SK-N-SH treated with all-trans-retinoic acid at 6 μM for 48 hours (cell line): ENCODE data around the gene TET3.

Experiments
- OSR1 ChIP-seq: fragments of 250-450 bp; sonication (Bioruptor Pico); IDR thresholded peaks from 2 replicates; pipeline ENCODE4 v1.8.0; 2022; ENCODE audit warnings: moderate library complexity, mild to moderate bottlenecking, inconsistent platforms
- ZNF565 ChIP-seq: fragments of 450-650 bp; formaldehyde crosslinking; conservative IDR thresholded peaks from 2 replicates; pipeline ENCODE4 v1.5.0; 2020; ENCODE audit warnings: low read depth, mild to moderate bottlenecking, moderate library complexity
- TF ChIP-seq, protein P1 (sequence below): fragments of 250-450 bp; sonication (Bioruptor Pico); IDR thresholded peaks from 2 replicates; pipeline ENCODE4 v1.5.1; 2020; ENCODE audit warnings: low read depth, mild to moderate bottlenecking, moderate library complexity
- TF ChIP-seq, protein P2 (sequence below): fragments of 250-450 bp; sonication (Bioruptor Pico); IDR thresholded peaks from 2 replicates; pipeline ENCODE4 v1.8.0; 2020; ENCODE audit warnings: mild to moderate bottlenecking, moderate library complexity, borderline replicate concordance

DNA sequence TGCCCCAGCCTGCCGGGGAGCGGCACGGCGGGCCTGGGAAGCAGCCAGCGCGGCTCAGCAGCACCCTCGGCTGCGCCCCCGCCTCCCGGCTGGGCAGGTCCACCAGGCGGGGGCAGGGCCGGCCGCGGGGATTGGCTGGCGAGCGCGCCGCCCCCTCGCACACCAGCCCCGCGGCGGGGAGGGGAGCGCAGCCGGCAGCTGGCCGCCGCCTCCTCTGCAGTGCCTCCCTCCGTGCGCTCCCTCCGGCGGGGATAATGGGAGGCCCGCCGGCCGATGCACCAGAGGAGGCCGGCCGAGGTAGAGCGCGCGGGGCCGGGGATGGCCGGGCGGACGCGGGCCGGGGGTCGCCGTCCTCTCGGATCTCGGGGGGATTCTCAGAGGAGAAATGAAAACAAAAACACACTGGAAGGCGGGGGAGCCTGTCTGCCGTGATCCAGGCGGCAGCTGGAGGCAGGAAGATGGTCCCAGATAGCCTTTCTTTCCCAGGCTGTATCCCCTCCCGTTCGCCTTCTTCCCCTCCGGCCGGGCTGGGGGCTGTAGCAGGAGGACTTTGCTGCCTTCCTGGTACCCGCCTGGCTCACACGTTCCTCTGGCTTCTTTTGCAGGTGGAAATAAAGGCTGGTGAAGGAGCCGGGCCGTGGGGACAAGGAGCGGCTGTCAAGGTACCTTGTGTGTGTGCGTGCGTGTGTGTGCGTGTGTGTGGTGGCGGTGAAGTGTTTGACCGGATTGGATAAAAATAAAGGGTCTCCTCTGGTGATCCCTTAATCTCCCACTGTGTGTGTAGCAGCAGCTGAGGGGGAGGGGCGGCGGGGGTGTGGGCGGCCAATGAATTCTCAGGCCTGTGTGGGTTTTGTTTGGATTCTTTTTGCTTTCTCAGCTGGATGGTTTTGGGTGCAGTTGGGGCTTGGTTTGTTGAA, 18.1 kb downstream of the TET3 start:
- TF ChIP-seq, protein P1, sequence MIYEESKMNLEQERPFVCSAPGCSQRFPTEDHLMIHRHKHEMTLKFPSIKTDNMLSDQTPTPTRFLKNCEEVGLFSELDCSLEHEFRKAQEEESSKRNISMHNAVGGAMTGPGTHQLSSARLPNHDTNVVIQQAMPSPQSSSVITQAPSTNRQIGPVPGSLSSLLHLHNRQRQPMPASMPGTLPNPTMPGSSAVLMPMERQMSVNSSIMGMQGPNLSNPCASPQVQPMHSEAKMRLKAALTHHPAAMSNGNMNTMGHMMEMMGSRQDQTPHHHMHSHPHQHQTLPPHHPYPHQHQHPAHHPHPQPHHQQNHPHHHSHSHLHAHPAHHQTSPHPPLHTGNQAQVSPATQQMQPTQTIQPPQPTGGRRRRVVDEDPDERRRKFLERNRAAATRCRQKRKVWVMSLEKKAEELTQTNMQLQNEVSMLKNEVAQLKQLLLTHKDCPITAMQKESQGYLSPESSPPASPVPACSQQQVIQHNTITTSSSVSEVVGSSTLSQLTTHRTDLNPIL (CRISPR knock-in tag) = no peak
- TF ChIP-seq, protein P2, sequence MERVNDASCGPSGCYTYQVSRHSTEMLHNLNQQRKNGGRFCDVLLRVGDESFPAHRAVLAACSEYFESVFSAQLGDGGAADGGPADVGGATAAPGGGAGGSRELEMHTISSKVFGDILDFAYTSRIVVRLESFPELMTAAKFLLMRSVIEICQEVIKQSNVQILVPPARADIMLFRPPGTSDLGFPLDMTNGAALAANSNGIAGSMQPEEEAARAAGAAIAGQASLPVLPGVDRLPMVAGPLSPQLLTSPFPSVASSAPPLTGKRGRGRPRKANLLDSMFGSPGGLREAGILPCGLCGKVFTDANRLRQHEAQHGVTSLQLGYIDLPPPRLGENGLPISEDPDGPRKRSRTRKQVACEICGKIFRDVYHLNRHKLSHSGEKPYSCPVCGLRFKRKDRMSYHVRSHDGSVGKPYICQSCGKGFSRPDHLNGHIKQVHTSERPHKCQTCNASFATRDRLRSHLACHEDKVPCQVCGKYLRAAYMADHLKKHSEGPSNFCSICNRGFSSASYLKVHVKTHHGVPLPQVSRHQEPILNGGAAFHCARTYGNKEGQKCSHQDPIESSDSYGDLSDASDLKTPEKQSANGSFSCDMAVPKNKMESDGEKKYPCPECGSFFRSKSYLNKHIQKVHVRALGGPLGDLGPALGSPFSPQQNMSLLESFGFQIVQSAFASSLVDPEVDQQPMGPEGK (CRISPR knock-in tag) = no peak
- TF ChIP-seq ZNF565 (CRISPR knock-in tag) = no peak
- TF ChIP-seq OSR1 = no peak
